A673 (cell line): Measurements from ENCODE around the gene FOXK1. TPM values are rescaled to one million over a fixed set of nuclear protein-coding genes. Genes with fewer than 3 reads are reported as not detected.
"Not testable (repeated sequence)": the region's sequence is repeated elsewhere in the genome, so short reads cannot be mapped to it uniquely, and the experiment has no call there.

Experiments
- BruUV-seq: library from RNA; stranded (reverse); fragments of 400-500 nt; replicated peaks from 2 replicates; lab custom pipeline; 2021; lab: Mats Ljungman, UMichigan
- CTCF ChIA-PET: fragments of 300-600 bp; sonication (Branson Sonifier 250); formaldehyde crosslinking; loops from one replicate; lab custom pipeline; 2022; ENCODE audit warnings: antibody characterized with exemption; lab: Charles Lee
- POLR2A ChIA-PET: fragments of 300-600 bp; sonication (Branson Sonifier 250); formaldehyde crosslinking; loops from one replicate; lab custom pipeline; 2022; ENCODE audit warnings: antibody characterized with exemption; ENCODE audit not compliant: low non-redundant PET; lab: Charles Lee
- DNase-seq: peaks from one replicate; pipeline ENCODE4 v3.0.0-alpha.2; 2015; ENCODE audit warnings: low spot score
- H3K27ac ChIP-seq: fragments of 200-600 bp; sonication (generic); 2 replicates; pipeline ENCODE4 v1.5.1; 2016; ENCODE audit warnings: mixed run types, low read depth, mild to moderate bottlenecking, mixed read lengths, antibody characterized with exemption, low read length; ENCODE audit not compliant: poor library complexity, severe bottlenecking
- H3K27me3 ChIP-seq: fragments of 200-600 bp; sonication (generic); replicated peaks from 2 replicates; pipeline ENCODE4 v1.6.1; 2017; ENCODE audit warnings: mixed run types, low read depth, mild to moderate bottlenecking, mixed read lengths, antibody characterized with exemption, low read length; ENCODE audit not compliant: insufficient read depth, poor library complexity
- H3K36me3 ChIP-seq: fragments of 200-600 bp; sonication (generic); 2 replicates; pipeline ENCODE4 v1.6.1; 2016; ENCODE audit warnings: mixed run types, mild to moderate bottlenecking, mixed read lengths, antibody characterized with exemption, low read length; ENCODE audit not compliant: insufficient read depth, poor library complexity, severe bottlenecking
- H3K4me1 ChIP-seq: fragments of 200-600 bp; sonication (generic); 2 replicates; pipeline ENCODE4 v1.6.1; 2017; ENCODE audit warnings: mixed run types, mild to moderate bottlenecking, mixed read lengths, antibody characterized with exemption, low read length; ENCODE audit not compliant: insufficient read depth, poor library complexity, severe bottlenecking
- H3K4me3 ChIP-seq: fragments of 200-600 bp; sonication (generic); 2 replicates; pipeline ENCODE4 v1.5.1; 2016; ENCODE audit warnings: low read depth, mixed run types, mild to moderate bottlenecking, mixed read lengths, low read length; ENCODE audit not compliant: poor library complexity, severe bottlenecking
- H3K9me3 ChIP-seq: fragments of 200-600 bp; sonication (generic); 2 replicates; pipeline ENCODE4 v1.6.1; 2016; ENCODE audit warnings: mixed run types, low read depth, mild to moderate bottlenecking, mixed read lengths, antibody characterized with exemption, low read length; ENCODE audit not compliant: poor library complexity, severe bottlenecking
- CTCF ChIP-seq: fragments of 300-800, 200-600 bp; sonication (generic); conservative IDR thresholded peaks from 2 replicates; pipeline ENCODE4 v1.5.1; 2017; ENCODE audit warnings: low read depth, mild to moderate bottlenecking, antibody characterized with exemption, low read length, moderate library complexity, mixed read lengths
- EZH2 ChIP-seq: fragments of 200-600 bp; sonication (generic); IDR thresholded peaks from 2 replicates; pipeline ENCODE4 v1.6.1; 2017; ENCODE audit warnings: borderline replicate concordance, low read depth, mild to moderate bottlenecking, mixed read lengths, antibody characterized with exemption, low read length; ENCODE audit not compliant: poor library complexity, severe bottlenecking
- intact Hi-C: fragments of 100-400 bp; cut with micrococcal nuclease; formaldehyde crosslinking; loops from one replicate; pipeline ENCODE4 v1.10.0; 2022; ENCODE audit not compliant: unreplicated experiment
- total RNA-seq: library from RNA; stranded (reverse); gene quantifications from 2 replicates; pipeline ENCODE4 v1.2.3, GENCODE V29; 2021

The FOXK1 gene
- total RNA-seq, 1 experiment from 2014 or later: 43.8 TPM

GRCh38 chr7:4801839-4802231 is 119.7 kb downstream of the FOXK1 start:
- Histone ChIP-seq H3K27ac (no peak overlapping the region), H3K4me1 (no peaks in the 10 kb centered on the region), H3K36me3 (no peaks in the 10 kb centered on the region), H3K27me3 (no peaks in the 10 kb centered on the region), H3K4me3 (no peak overlapping the region), H3K9me3 (no peaks in the 10 kb centered on the region)
- intact Hi-C loops: no loop called here
- no TSS peak for BruUV-seq
- ChIA-PET CTCF (no interaction called here), POLR2A (no interaction called here)
- no peak for DNase-seq
- TF ChIP-seq EZH2 (no peak), CTCF (no peak)

GRCh38 chr7:4802577-4802976 is 120.5 kb downstream of the FOXK1 start:
- BruUV-seq, H3K4me3 ChIP-seq, POLR2A ChIA-PET, CTCF ChIA-PET, H3K4me1 ChIP-seq, H3K27ac ChIP-seq, H3K36me3 ChIP-seq, H3K27me3 ChIP-seq, intact Hi-C loops, H3K9me3 ChIP-seq, DNase-seq: not testable (repeated sequence)

- H3K27ac ChIP-seq: no peak overlapping the region
- CTCF ChIA-PET: no interaction called here
- no peaks in the 10 kb centered on the region for H3K36me3 ChIP-seq
- H3K27me3 ChIP-seq: no peaks in the 10 kb centered on the region
- H3K9me3 ChIP-seq: no peaks in the 10 kb centered on the region
- TF ChIP-seq EZH2 (no peak), CTCF (no peak)
- DNase-seq: no peak
- H3K4me3 ChIP-seq: no peak overlapping the region
- intact Hi-C loops: no loop called here
- no peaks in the 10 kb centered on the region for H3K4me1 ChIP-seq
- BruUV-seq: no TSS peak
- POLR2A ChIA-PET: no interaction called here
Measured at GRCh38 chr7:4803397-4804241, 121.5 kb downstream of the FOXK1 start.
